NCI-H2107 treated with DMSO at 0.1 percent for 48 hours (cell line): ENCODE results near the gene CISD3.

ENCODE experiments used
- DNase-seq: peaks from one replicate; lab custom pipeline; 2025; ENCODE audit not compliant: unreplicated experiment; lab: John Stamatoyannopoulos, UW

Gene CISD3

DNA sequence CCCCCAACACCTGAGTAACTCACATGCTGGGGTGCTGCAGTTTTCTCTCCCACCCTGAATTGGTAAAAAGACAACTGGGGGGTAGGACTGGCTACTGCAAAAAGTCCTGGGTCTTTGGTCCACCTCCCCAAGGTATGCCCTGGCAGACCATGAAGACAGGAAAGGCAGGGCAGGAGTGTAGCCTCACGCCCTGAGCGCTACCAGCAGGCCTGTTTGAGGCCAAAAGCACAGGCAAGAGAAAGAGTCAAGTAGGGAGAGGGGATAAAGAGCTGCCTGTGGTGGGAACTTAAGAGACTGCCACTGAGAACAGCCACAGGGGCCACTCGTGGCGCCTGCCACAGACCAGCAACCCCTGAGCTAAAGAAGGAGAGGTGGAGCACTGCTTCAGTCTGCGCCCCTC is 36.2 kb downstream of the CISD3 start:
- DNase-seq: no peak

DNA sequence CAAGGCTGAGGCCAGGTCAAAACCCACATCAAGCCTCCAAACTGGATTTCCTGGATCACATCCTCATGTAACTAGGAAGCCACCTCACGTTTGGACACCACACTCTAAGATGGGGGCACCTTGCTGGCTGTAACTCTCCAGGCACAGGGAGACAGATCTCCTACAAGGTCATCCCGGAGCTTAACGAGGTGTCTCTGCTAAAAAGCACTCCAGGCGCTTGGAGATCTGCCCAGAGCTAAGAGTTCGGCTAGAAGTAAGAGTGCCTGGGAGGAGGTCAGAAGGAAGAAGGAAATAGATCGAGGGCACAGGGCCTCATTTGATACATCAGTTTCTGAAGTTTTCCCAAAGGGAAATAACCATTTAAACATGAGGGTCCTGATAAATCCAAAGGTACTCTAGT is 38.3 kb downstream of the CISD3 start:
- no peak for DNase-seq

DNA sequence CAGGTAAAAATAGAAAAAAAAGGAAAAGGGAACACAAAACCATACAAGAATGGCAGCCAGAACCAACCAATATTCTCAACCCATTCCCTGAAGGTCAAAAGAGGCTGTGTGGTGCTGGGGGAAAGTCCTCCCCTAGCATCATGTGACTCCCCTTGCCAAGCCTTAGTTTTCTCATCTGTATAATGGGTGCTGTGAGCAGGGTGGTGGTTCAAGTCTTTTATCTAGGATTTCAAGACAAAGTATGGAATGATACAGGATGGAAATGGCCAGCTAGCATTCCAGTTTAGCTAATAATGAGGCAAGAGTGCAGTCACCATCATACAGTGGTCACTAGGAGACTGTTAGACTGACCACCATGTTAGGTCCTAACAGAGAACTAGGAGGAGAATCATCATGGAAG is 43.1 kb downstream of the CISD3 start:
- DNase-seq: no peak

DNA sequence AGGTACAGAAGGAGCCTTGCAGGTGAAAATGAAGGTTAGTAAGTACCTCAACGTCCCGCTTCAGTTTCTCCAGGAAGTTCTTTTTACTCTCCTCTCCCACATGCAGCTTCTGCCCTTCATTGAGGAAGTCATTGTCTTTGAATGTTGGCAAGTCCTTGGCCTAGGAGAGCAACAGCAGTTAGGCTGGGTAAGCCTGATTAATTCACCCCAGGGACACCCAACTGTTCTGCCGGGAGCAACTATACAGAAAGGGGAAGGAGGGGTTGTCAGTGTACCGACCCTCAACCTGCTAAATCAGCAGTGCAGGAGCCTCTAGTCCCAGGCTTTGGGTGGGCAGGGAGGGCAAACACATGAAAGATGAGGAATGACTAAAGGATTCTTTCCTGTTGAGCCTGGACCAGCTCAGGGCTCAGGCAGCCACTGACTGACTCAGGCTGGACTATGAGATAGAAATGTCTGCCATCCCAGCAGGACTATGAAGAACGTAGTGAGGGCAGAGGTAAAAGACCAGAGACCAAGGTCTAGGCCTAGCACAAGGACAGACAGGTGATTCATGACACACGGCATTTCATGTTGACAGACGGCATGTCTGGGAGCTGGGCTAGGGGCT is 47.6 kb downstream of the CISD3 start:
- DNase-seq: no peak

DNA sequence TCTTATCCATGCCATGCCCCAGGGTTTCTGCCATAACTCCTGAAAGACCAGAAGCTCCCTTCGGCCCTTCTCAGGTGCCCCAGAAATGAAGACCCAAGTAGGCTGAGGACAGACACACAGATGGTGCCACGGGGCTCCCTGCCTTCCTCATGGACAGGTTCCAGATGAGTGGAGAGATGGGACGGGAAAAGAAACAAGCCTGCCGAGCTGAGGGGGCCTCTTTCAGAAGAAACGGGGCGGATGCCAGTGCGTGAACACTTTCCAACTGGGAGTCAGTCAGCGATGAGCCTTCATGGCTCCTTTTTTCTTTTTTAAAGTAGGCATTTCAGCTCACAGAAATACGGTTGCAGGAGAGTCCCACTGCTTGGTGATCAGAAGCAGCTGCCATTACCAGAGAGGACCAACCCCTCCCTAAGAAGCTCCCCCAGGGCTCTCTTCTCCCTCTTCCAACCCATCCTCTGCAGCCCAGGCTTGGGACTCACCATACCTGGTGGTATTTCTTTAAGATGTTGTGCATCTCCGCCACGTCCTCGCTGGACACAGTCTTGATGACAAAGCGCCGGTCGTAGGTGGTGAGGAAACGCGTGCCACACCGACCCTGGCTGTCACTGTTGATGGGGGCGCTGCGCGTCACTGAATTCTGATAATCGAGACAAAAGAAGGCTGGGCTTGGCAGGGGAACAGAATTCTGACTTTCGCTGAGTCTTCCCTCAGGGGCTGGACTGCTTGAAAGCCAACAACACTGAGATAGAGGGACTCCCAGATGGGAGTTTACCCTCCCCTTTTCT is 50.0 kb downstream of the CISD3 start:
- no peak for DNase-seq

DNA sequence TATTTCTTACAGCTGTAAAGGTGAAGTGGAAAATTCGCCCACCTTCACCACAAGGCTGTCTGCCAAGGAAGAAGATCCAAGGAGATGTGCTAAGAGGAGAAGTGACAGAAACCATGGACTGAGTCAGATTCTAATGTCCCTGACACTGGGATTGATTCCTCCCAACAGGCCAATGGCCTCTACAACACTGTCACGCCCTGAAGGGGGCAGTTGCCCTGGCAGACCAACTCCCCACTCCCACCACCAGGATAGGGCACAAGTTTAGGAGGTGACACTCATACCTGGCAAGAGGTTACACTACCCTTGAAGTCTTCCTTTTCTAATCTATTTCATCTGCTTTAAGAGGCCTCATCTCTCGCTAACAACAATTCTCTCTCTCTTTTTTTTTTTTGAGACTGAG is 53.1 kb downstream of the CISD3 start:
- no peak for DNase-seq
